Skeletal muscle satellite cell (primary cell): ENCODE results near the gene SLC39A11. TPM values are rescaled to one million over a fixed set of nuclear protein-coding genes. Genes with fewer than 3 reads are reported as not detected.
"Not testable (repeated sequence)": the region's sequence is repeated elsewhere in the genome, so short reads cannot be mapped to it uniquely, and the experiment has no call there.

ENCODE experiments used
- H3K27me3 ChIP-seq: 2 replicates; pipeline ENCODE4 v1.7.0; 2013; ENCODE audit warnings: low read length; ENCODE audit not compliant: control insufficient read depth, insufficient read depth
- H3K36me3 ChIP-seq: 2 replicates; pipeline ENCODE4 v1.7.0; 2013; ENCODE audit warnings: mild to moderate bottlenecking, control low read depth, low read length; ENCODE audit not compliant: insufficient read depth
- H3K4me1 ChIP-seq: 2 replicates; pipeline ENCODE4 v1.7.0; 2013; ENCODE audit warnings: low read length; ENCODE audit not compliant: control insufficient read depth, insufficient read depth
- H3K4me2 ChIP-seq: 2 replicates; pipeline ENCODE4 v1.7.0; 2013; ENCODE audit warnings: mild to moderate bottlenecking, low read length
- H3K4me3 ChIP-seq: 2 replicates; pipeline ENCODE4 v1.7.0; 2013; ENCODE audit warnings: low read length
- H3K9ac ChIP-seq: 2 replicates; pipeline ENCODE4 v1.7.0; 2013; ENCODE audit warnings: mild to moderate bottlenecking, low read depth, low read length, moderate library complexity
- H3K9me3 ChIP-seq: replicated peaks from 2 replicates; pipeline ENCODE4 v1.7.0; 2013; ENCODE audit warnings: mild to moderate bottlenecking, control low read depth, low read length
- total RNA-seq: library from RNA; depleted of rRNA; stranded (reverse); fragments of >200 nt; gene quantifications from 2 replicates; pipeline ENCODE4 v1.2.3, GENCODE V29; 2012; rRNA removed

SLC39A11 gene, protein sequence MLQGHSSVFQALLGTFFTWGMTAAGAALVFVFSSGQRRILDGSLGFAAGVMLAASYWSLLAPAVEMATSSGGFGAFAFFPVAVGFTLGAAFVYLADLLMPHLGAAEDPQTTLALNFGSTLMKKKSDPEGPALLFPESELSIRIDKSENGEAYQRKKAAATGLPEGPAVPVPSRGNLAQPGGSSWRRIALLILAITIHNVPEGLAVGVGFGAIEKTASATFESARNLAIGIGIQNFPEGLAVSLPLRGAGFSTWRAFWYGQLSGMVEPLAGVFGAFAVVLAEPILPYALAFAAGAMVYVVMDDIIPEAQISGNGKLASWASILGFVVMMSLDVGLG
- 11.2 and 15.7 TPM in 2 replicates for total RNA-seq

DNA sequence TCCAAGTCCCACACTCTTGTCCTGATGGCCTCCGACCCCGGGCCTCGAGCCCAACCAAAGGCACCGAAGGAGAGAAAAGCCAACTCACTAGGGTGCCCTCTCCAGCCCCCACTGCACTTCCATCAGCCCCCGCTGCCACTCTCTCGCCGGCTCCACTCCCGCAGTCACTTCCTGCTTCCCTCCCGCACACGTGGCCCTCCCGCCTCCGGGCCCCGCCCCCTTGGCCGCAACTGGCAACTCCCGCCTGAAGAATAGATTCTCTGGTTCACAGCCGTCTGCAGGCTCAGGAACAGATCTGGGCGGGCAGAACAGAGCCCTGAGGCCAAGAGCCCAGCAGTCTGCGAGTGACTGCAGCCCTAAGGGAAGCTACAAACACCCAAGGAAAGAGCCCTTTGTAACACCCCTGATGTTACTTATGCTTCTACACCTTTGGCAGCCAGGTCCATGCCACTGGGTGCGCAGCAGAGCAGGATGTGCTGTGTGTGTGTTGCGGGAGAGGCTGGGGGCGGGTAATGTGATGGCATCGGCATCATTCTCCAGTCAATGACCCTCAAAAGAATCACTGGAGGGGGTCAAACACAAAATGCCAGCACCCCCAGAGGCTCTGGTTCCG is at the start of gene SLC39A11:
Gene SLC39A11 (minus strand): TSS at position 166 of the 613 bp plus-strand sequence. CDS start 3,924 bp downstream, outside the sequence.
- H3K9me3 ChIP-seq: no peaks in the 10 kb centered on the region
- peaks cover 17% of the 10 kb centered on the region for H3K4me1 ChIP-seq
- no peaks in the 10 kb centered on the region for H3K36me3 ChIP-seq
- peak within 1 kb of the TSS; percentile 91 for H3K4me2 ChIP-seq
- H3K9ac ChIP-seq: peak within 1 kb of the TSS; percentile 74
- H3K27me3 ChIP-seq: peaks cover 24% of the 10 kb centered on the region
- peak within 1 kb of the TSS; percentile 83 for H3K4me3 ChIP-seq

DNA sequence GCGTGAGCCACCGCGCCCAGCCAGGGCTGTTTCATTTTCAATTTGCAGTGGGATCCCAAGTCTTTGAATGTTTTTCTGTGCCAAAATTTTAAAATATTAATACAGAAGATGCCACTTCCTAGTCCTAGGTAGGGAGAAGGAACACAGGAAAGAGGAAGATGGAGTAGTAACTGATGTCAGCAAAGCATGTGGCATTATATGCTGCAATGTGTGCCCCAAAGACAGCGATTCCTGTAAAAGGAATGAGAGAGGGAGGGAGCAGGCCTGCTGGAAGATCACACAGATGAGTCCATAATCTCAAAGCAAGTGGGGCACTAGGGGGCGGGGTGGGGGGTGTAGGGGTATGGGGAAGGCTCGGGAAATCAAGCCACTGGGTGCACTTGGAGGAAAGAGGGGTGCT is 48.9 kb upstream of the SLC39A11 start:
- Histone ChIP-seq H3K4me3 (no peak overlapping the region), H3K9ac (no peak overlapping the region), H3K36me3 (no peaks in the 10 kb centered on the region), H3K27me3 (peaks cover 20% of the 10 kb centered on the region), H3K4me2 (no peak overlapping the region), H3K9me3 (no peaks in the 10 kb centered on the region), H3K4me1 (peaks cover 7% of the 10 kb centered on the region)

DNA sequence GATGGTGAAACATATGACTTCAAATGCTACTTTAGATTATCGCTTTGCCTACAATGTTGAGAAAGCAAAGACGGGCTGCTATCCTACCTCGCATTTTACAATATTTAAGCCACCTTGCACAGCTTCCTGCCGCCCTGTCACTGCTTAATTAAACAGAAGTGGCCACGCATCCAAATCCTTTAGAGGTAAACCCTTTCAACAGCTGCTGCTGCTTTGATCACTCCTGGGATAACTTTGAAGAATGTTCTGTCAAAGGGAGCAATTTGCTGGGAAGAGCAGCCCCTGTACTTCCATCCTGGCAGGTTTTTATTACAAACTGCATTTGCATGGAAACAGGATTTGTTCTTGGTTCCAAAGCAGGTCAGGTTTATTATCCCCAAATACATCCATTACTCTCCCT is 48.1 kb upstream of the SLC39A11 start:
- Histone ChIP-seq H3K9ac (no peak overlapping the region), H3K4me2 (no peak overlapping the region), H3K9me3 (no peaks in the 10 kb centered on the region), H3K4me3 (no peak overlapping the region), H3K4me1 (peaks cover 7% of the 10 kb centered on the region), H3K27me3 (peaks cover 20% of the 10 kb centered on the region), H3K36me3 (no peaks in the 10 kb centered on the region)

DNA sequence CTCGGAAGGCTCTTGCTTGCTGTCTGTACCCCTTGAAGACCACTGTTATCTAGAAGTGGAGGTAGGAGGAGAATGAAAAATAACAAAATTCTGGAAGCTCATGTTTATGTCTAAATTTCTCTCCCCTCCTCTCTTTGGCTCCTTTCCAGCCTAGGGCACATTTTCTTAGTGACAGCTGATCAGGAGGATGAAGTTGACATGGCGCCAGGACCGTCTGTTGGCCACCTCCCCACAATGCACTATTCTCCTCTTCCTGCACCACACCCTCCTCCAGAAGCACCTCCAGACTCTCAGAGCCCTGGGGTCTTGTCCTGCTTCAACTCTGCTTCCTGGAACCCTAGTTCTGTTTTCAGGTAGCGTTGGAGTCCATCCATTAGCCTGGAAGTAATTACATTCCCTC is 46.8 kb upstream of the SLC39A11 start:
- H3K36me3 ChIP-seq: no peaks in the 10 kb centered on the region
- H3K9me3 ChIP-seq: no peaks in the 10 kb centered on the region
- H3K4me1 ChIP-seq: peaks cover 7% of the 10 kb centered on the region
- H3K9ac ChIP-seq: no peak overlapping the region
- H3K27me3 ChIP-seq: peaks cover 20% of the 10 kb centered on the region
- no peak overlapping the region for H3K4me2 ChIP-seq
- no peak overlapping the region for H3K4me3 ChIP-seq

DNA sequence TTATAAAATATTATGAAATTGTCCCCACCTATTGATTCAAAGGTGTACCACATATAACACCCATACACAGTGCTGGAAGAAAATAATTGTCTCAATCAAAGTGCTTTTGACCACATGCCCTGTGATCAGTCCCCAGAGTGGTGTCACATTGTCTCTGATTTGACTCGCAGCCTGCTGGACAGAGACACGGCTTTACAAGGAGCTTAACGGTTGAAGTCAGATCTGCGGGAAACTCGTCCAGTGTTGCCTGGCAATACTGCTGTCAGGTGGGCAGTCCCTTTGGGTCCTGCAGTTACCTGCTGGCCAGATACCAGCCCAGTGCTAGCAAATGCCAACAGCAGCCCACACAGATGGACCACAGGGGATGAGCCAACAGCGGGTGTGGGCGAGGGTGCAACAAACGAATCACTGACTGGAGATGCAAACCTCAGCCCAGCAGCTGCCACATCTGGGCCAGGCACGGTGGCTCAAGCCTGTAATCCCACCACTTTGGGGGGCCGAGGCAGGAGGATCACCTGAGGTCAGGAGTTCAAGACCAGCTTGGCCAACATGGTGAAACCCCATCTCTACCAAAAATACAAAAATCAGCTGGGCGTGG is 46.2 kb upstream of the SLC39A11 start:
- H3K4me1 ChIP-seq: peaks cover 7% of the 10 kb centered on the region
- no peaks in the 10 kb centered on the region for H3K9me3 ChIP-seq
- no peak overlapping the region for H3K4me2 ChIP-seq
- H3K9ac ChIP-seq: no peak overlapping the region
- H3K27me3 ChIP-seq: peaks cover 20% of the 10 kb centered on the region
- no peak overlapping the region for H3K4me3 ChIP-seq
- H3K36me3 ChIP-seq: no peaks in the 10 kb centered on the region

DNA sequence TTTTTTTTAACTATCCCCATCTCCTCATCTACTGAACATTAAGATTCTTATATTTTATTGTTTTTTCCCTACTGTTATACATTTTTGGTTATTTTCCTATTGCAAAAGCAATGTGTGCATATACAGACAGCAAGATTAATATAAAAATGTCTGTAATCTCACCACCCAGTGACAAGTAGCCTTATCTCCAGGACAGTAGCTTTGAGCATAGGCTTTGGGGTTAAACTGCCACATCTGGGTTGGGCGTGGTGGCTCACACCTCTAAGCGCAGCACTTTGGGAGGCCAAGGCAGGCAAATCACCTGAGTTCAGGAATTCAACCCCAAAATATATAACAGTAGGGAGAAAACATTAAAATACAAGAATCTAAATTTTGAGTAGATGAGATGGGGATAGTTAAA is 44.9 kb upstream of the SLC39A11 start:
- no peak overlapping the region for H3K4me2 ChIP-seq
- peaks cover 20% of the 10 kb centered on the region for H3K27me3 ChIP-seq
- no peaks in the 10 kb centered on the region for H3K36me3 ChIP-seq
- no peaks in the 10 kb centered on the region for H3K4me1 ChIP-seq
- no peak overlapping the region for H3K9ac ChIP-seq
- H3K4me3 ChIP-seq: no peak overlapping the region
- H3K9me3 ChIP-seq: no peaks in the 10 kb centered on the region

DNA sequence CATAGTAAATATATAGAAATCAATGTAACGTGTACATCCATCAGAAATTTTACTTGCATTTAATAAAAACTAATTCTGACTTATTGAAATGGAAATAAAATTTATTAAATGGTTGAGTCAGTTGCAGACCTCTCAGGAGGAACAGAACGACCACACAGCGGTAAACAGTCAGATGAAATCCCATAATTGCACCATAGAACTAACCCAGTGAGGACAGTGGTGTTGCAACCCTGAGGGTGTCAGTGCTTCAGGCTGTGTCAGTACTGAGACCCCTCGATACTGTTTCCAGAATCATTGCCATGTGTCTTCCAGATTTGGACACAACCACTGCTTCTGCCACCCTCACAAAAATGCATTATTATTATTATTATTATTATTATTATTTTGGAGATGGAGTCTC is 43.3 kb upstream of the SLC39A11 start:
- H3K4me1 ChIP-seq: no peaks in the 10 kb centered on the region
- H3K36me3 ChIP-seq: no peaks in the 10 kb centered on the region
- no peak overlapping the region for H3K9ac ChIP-seq
- no peak overlapping the region for H3K4me2 ChIP-seq
- H3K4me3 ChIP-seq: no peak overlapping the region
- H3K27me3 ChIP-seq: peaks cover 18% of the 10 kb centered on the region
- H3K9me3 ChIP-seq: no peaks in the 10 kb centered on the region

DNA sequence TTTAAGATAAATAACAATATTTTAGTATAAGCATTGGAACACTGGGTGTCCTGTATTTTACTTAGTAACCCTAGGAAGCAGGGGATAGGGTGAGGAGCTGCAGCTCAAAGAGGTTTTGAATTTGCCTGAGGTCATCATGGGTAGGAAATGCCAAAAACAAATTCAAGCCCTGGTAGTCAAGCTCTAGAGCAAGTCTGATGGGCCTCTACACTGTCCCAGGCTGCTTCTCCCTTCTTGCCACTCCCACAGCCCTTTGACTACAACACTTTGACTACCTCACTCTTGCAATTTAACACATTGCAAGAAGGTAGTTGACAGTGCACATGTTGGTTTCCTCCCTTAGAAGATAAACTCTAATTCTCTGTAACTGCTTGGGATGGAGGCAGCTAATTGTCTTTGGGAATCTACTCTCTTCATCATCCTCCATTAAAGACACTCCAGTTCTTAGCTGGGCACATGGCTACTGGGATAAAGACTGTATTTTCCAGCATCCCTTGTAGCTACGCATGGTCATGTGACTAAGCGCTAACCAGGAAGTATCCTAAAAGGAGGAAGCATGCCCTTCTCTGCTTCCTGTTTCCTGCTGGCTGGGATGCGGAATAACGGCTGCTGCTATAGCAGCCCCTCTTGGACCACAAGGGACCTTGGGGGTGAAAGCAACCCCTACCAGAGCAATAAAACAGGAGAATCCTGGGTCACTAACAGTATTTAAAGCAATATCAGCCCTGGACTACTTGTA is 41.6 kb upstream of the SLC39A11 start:
- H3K27me3 ChIP-seq: peaks cover 7% of the 10 kb centered on the region
- no peak overlapping the region for H3K9ac ChIP-seq
- H3K4me3 ChIP-seq: no peak overlapping the region
- no peak overlapping the region for H3K4me2 ChIP-seq
- H3K4me1 ChIP-seq: no peaks in the 10 kb centered on the region
- H3K9me3 ChIP-seq: no peaks in the 10 kb centered on the region
- no peaks in the 10 kb centered on the region for H3K36me3 ChIP-seq

DNA sequence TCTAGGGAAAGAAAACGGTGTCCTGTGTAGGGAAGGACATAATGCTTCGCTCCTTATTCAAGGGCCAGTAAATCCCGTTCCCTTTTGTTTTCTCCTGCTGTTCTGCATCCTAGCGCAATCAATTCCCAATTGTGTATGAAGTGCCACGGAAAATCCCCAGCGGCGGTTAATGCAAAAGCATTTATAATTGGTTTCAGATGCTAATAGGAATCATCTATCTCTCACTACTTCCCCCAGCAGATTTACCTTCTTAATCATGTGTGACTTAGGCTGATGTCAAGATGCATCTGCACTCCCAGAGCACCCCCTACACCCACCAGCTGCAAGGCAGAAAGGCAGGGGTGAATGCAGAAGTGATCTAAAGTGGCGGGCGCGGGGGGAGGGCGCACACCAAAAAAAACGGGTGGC is 39.6 kb upstream of the SLC39A11 start:
- H3K36me3 ChIP-seq: no peaks in the 10 kb centered on the region
- H3K4me1 ChIP-seq: no peaks in the 10 kb centered on the region
- no peaks in the 10 kb centered on the region for H3K9me3 ChIP-seq
- no peak overlapping the region for H3K4me3 ChIP-seq
- H3K4me2 ChIP-seq: no peak overlapping the region
- H3K9ac ChIP-seq: no peak overlapping the region
- H3K27me3 ChIP-seq: no peaks in the 10 kb centered on the region

DNA sequence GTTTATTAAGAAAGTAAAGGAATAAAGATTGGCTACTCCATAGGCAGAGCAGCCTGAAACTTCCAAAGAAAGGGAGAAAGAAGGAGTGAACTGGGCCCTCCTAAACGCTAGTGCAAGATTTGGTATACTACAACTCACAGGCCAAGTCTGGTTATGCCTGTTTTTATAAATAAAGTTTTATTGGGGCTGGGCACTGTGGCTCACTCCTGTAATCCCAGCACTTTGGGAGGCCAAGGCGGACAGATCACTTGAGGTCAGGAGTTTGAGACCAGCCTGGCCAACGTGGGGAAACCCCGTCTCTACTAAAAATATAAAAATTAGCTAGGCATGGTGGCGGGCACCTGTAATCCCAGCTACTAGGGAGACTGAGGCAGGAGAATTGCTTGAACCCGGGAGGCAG is 39.0 kb upstream of the SLC39A11 start:
- H3K4me2 ChIP-seq, H3K4me1 ChIP-seq, H3K27me3 ChIP-seq, H3K9me3 ChIP-seq, H3K9ac ChIP-seq, H3K4me3 ChIP-seq, H3K36me3 ChIP-seq: not testable (repeated sequence)

DNA sequence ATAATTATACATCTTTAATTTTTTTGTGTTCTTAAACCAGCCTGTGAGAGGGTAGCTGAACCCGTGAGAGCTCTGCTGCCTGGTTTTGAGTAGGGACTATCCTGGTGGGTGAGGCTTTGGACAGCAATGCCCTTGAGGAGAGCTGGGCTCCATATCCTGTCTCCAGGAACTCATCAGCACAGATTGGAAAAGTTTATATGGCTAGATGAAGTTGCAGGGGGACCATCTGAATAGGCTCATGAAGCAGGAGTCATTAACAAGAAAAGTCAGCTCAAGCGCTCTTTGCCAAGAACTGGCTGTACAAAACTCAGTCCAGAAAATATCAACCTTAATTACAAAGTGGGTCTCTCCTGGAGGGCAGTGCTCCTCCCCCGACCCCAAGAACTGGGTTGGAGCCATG is 38.5 kb upstream of the SLC39A11 start:
- Histone ChIP-seq H3K9me3 (no peaks in the 10 kb centered on the region), H3K4me1 (no peaks in the 10 kb centered on the region), H3K9ac (no peak overlapping the region), H3K4me3 (no peak overlapping the region), H3K27me3 (no peaks in the 10 kb centered on the region), H3K4me2 (no peak overlapping the region), H3K36me3 (no peaks in the 10 kb centered on the region)
